ENCODE measurements around the gene CMSS1. TPM values are rescaled to one million over a fixed set of nuclear protein-coding genes. Genes with fewer than 3 reads are reported as not detected.

CMSS1 gene
- total RNA-seq, 2 experiments from 2014 or later = 95.8 to 106 TPM

DNA sequence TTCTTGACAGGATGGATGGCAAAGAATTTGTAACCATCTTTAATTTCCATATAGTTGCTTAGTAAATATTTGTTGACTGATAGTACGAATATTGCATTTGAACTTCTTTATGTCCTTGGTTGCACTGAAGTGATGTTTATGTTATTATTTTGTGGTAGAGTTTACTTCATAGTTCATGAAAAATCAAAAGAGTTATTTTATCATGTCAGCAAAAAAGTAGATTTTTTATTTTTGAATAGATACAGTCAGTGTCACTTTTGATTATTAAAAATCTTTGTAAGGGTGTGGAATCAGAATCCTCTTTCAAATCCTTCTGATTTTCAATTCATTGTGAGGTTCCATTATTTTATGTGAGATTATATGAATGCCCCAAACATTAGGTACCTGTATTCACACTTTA, 261.7 kb downstream of the CMSS1 start:
- no peaks in the 10 kb centered on the region for H3K9me3 Mint-ChIP-seq
- CTCF ChIA-PET = interaction anchor here (2.0 kb wide), 1 partner anchor 175 kb away, joined by 7 read pairs; no protein-coding TSS in a partner anchor
- H3K36me3 Mint-ChIP-seq (ENCODE audit: low read depth) = peaks cover 5% of the 10 kb centered on the region
- DNase-seq = no peak
- H3K4me3 Mint-ChIP-seq = no peak overlapping the region
- intact Hi-C loops (cut with micrococcal nuclease) = no loop called here
- no peak overlapping the region for H3K27ac Mint-ChIP-seq
- H3K4me1 Mint-ChIP-seq (ENCODE audit: low read depth) = peaks cover 14% of the 10 kb centered on the region
- no peaks in the 10 kb centered on the region for H3K27me3 Mint-ChIP-seq (ENCODE audit: low read depth)

DNA sequence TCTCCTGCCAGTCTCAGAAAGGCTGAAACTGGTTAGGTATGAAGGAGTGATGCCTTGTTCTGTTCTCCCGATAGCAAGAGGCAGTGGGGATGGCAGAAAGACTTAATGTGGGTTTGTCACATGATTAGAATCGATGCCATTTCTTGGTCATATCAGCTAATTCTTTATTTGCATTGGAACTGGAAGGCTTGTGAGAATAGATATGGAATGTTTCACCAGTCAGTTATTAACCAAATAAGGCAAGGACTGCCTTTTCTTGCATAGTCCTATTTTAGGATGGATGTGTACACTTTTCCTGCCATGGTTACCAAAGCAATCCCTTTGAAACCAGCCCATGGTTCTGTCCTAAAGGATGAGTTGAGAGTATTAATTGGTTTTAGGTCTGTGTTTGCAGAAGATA, 262.9 kb downstream of the CMSS1 start:
- CTCF ChIA-PET = interaction anchor here (0.6 kb wide), 1 partner anchor 9 kb away, joined by 3 read pairs; no protein-coding TSS in a partner anchor
- DNase-seq = no peak
- Mint-ChIP-seq H3K9me3 (no peaks in the 10 kb centered on the region), H3K27ac (no peak overlapping the region), H3K36me3 (ENCODE audit: low read depth) (peaks cover 5% of the 10 kb centered on the region), H3K4me1 (ENCODE audit: low read depth) (peaks cover 8% of the 10 kb centered on the region), H3K4me3 (no peak overlapping the region), H3K27me3 (ENCODE audit: low read depth) (no peaks in the 10 kb centered on the region)
- intact Hi-C loops (cut with micrococcal nuclease) = no loop called here

DNA sequence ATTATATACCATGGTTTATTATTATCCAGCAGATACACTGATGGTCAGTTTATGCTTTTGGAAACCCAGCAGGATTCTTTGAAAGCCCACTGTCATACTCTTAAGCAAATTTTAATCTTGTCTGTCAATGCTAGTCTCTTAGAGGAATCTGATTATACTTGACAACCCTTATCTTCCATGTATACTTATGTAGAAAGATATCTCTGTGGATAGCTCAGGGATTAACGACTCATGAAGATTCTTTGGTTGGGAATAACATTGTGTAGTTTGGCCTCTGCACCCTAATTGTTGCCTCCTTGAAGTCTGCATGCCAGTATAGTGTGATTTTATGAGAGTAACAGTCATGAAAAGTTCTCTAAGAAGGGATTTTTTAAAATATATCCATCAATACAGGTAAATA, 263.6 kb downstream of the CMSS1 start:
- Mint-ChIP-seq H3K27me3 (ENCODE audit: low read depth) (no peaks in the 10 kb centered on the region), H3K36me3 (ENCODE audit: low read depth) (peaks cover 5% of the 10 kb centered on the region), H3K4me3 (no peak overlapping the region), H3K4me1 (ENCODE audit: low read depth) (peaks cover 2% of the 10 kb centered on the region), H3K27ac (no peak overlapping the region), H3K9me3 (no peaks in the 10 kb centered on the region)
- CTCF ChIA-PET = no interaction called here
- DNase-seq = no peak
- intact Hi-C loops (cut with micrococcal nuclease) = no loop called here

DNA sequence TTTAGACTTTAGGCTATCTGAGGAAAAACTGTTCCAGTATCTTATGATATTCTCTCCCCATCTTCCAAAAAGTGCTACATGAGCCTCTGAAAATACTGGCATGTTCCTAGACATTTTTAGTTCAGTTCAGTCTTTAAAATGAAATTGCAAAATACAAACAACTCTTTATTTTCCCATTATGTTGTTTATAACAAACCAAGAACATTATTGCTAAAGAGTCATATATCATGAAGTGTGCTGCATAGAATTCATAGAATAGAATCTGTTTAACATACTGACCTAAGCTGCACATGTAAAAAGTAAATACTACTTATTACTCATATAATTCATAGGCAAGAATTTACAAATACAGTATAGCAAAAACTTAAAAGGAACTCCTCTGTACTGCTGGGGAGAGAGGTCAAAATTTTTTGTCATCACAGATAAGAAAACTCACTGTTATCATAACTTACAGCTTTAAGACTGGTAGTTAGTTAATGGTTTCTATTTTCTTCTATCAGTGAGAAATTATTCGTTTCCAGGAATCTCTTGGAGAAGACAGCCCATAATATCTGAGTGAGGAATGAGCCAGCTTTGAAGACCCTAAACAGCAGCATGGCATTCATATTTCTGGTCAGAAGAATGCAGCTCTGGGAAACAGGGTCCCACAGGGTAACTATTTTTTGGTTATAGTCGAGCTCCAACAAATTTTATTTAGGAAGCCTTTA, 264.5 kb downstream of the CMSS1 start:
- Mint-ChIP-seq H3K27me3 (ENCODE audit: low read depth) (no peaks in the 10 kb centered on the region), H3K4me1 (ENCODE audit: low read depth) (peaks cover 5% of the 10 kb centered on the region), H3K4me3 (no peak overlapping the region), H3K27ac (no peak overlapping the region), H3K36me3 (ENCODE audit: low read depth) (peaks cover 5% of the 10 kb centered on the region), H3K9me3 (no peaks in the 10 kb centered on the region)
- DNase-seq = no peak
- CTCF ChIA-PET = interaction anchor here (1.4 kb wide), 1 partner anchor 172 kb away, joined by 3 read pairs; no protein-coding TSS in a partner anchor
- intact Hi-C loops (cut with micrococcal nuclease) = no loop called here

DNA sequence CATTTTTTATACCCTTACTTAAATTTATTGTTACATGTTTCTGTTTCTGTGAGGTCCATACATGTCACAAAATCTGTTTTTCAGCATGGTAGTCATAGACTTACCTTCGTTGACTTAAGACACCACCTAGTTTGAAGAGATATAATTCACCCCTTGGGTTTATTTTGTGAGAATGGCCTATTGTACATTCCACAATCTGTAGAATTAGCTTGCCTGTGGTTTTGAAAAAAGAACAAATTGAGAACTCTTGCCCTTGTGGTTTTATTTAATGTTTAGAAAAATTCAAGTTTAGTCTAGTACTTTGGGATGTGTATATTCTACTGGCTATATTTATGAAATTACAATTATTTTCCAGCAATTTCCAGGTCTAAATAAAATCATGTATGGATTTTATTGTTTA, 265.1 kb downstream of the CMSS1 start:
- CTCF ChIA-PET = interaction anchor here (0.7 to 1.4 kb wide), 2 partner anchors 18 to 171 kb away, joined by 3 read pairs; no protein-coding TSS in a partner anchor
- no peak for DNase-seq
- intact Hi-C loops (cut with micrococcal nuclease) = no loop called here
- H3K9me3 Mint-ChIP-seq = no peaks in the 10 kb centered on the region
- no peaks in the 10 kb centered on the region for H3K27me3 Mint-ChIP-seq (ENCODE audit: low read depth)
- peaks cover 7% of the 10 kb centered on the region for H3K4me1 Mint-ChIP-seq (ENCODE audit: low read depth)
- no peak overlapping the region for H3K4me3 Mint-ChIP-seq
- no peak overlapping the region for H3K27ac Mint-ChIP-seq
- peaks cover 5% of the 10 kb centered on the region for H3K36me3 Mint-ChIP-seq (ENCODE audit: low read depth)

DNA sequence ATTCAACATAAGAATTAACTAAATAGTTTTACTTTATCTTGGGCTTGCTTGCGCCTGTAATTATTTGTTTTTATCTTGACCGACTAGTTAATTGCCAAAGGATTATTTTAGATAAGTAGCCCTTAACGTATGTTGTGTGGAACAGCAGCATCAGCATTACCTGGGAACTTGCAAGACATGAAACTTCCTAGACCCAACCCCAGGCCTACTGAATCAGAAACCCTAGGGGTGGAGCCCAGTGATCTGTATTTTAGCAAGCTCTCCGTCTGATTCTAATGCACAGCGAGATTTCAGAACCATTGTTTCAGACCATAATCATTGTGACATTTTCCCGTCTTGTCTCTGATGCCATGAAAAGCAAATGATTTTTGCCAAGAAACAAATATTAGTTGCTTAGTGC, 265.5 kb downstream of the CMSS1 start:
- no peak overlapping the region for H3K4me3 Mint-ChIP-seq
- peaks cover 7% of the 10 kb centered on the region for H3K4me1 Mint-ChIP-seq (ENCODE audit: low read depth)
- CTCF ChIA-PET = interaction anchor here (0.7 to 3.0 kb wide), 3 partner anchors 10 to 171 kb away, joined by 3 to 13 read pairs (median 3); no protein-coding TSS in a partner anchor
- H3K27me3 Mint-ChIP-seq (ENCODE audit: low read depth) = no peaks in the 10 kb centered on the region
- no peaks in the 10 kb centered on the region for H3K9me3 Mint-ChIP-seq
- intact Hi-C loops (cut with micrococcal nuclease) = no loop called here
- no peak overlapping the region for H3K27ac Mint-ChIP-seq
- peaks cover 5% of the 10 kb centered on the region for H3K36me3 Mint-ChIP-seq (ENCODE audit: low read depth)
- no peak for DNase-seq

DNA sequence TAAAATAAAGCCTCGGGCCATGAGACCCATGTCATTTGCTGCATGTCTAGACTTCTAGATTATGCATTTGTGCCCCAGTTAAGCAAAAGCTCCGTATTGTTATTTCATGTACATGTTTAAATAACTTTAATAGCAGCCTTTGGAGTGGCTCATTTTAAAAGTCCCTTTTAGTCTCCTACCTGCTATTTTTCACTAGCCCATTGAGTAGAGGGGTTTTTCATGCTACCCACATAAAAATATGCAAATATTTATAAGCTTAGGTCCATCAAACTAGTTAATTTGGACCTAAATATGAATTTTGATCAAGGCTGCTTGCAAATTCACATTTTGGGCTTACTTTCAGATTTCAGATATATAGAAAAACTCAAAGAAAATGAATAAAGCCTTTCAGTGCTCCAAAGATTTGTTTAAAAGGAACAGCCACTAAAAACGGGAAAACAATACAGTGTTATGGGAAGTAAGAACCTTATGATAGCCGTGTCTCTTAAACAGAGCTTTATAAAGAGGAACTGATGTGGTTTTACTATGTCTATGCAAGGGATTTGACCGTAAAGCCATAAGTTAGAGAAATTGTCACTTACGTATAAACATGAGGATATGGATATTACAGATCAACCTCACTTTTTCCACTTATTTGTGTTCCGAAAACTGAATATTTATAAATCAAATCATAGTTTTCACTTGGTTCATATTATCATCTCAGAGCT, 266.6 kb downstream of the CMSS1 start:
- H3K4me3 Mint-ChIP-seq = no peak overlapping the region
- H3K27ac Mint-ChIP-seq = no peak overlapping the region
- intact Hi-C loops (cut with micrococcal nuclease) = no loop called here
- H3K36me3 Mint-ChIP-seq (ENCODE audit: low read depth) = peaks cover 5% of the 10 kb centered on the region
- H3K4me1 Mint-ChIP-seq (ENCODE audit: low read depth) = peaks cover 7% of the 10 kb centered on the region
- no peak for DNase-seq
- CTCF ChIA-PET = interaction anchor here (0.6 to 3.0 kb wide), 2 partner anchors 11 to 1061 kb away, joined by 4 to 13 read pairs; no protein-coding TSS in a partner anchor
- no peaks in the 10 kb centered on the region for H3K27me3 Mint-ChIP-seq (ENCODE audit: low read depth)
- no peaks in the 10 kb centered on the region for H3K9me3 Mint-ChIP-seq

DNA sequence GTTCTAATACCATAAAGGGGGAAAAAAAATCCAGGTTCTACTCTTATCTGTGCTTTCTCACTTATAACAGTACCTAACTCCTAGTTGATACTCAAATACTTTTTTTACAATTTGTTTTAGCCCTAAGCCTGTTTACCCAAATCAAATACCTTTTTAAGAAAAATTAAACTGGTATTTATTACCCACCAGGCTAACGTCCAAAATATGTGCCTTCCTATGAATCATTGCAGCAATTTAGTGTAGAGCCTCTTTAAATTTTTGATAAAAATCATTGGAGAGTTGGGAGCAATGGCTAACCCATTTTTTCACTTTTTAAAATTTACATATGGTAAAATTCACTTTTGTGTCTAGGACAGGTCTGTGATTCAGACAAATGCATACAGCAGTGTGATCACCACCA, 268.7 kb downstream of the CMSS1 start:
- no peak for DNase-seq
- no peaks in the 10 kb centered on the region for H3K27me3 Mint-ChIP-seq (ENCODE audit: low read depth)
- H3K9me3 Mint-ChIP-seq = no peaks in the 10 kb centered on the region
- peaks cover 3% of the 10 kb centered on the region for H3K36me3 Mint-ChIP-seq (ENCODE audit: low read depth)
- H3K4me1 Mint-ChIP-seq (ENCODE audit: low read depth) = peaks cover 7% of the 10 kb centered on the region
- CTCF ChIA-PET = interaction anchor here (1.2 to 3.0 kb wide), 3 partner anchors 13 to 255 kb away, joined by 3 to 13 read pairs (median 5); no protein-coding TSS in a partner anchor
- H3K4me3 Mint-ChIP-seq = no peak overlapping the region
- H3K27ac Mint-ChIP-seq = no peak overlapping the region
- intact Hi-C loops (cut with micrococcal nuclease) = loop anchor here (5.0 kb wide), 1 partner anchor 1331 kb away; no protein-coding TSS in a partner anchor

DNA sequence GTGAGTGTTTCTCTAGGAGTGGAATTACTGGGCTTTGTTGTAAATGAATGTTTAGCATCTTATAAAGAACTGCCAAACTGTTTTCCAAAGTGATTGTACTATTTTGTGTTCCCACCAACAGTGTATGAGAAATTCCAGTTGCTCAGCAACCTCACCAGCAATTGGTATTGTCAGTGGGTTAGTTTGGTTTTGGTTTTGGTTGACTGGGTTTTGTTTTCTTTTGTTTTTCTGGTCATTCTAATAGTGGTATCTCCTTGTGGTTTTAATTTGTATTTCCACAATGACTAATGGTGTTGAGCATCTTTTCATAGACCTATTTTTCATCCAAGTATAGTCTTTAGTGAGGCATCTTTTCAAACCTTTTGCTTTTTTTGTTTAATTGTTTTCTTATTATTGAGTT, 269.5 kb downstream of the CMSS1 start:
- Mint-ChIP-seq H3K9me3 (no peaks in the 10 kb centered on the region), H3K27me3 (ENCODE audit: low read depth) (no peaks in the 10 kb centered on the region), H3K4me1 (ENCODE audit: low read depth) (peaks cover 7% of the 10 kb centered on the region), H3K27ac (no peak overlapping the region), H3K36me3 (ENCODE audit: low read depth) (peaks cover 3% of the 10 kb centered on the region), H3K4me3 (no peak overlapping the region)
- CTCF ChIA-PET = interaction anchor here (1.6 kb wide), 1 partner anchor 256 kb away, joined by 3 read pairs; no protein-coding TSS in a partner anchor
- intact Hi-C loops (cut with micrococcal nuclease) = loop anchor here (1.0 to 5.0 kb wide), 2 partner anchors 15 to 1330 kb away; no protein-coding TSS in a partner anchor
- DNase-seq = no peak

DNA sequence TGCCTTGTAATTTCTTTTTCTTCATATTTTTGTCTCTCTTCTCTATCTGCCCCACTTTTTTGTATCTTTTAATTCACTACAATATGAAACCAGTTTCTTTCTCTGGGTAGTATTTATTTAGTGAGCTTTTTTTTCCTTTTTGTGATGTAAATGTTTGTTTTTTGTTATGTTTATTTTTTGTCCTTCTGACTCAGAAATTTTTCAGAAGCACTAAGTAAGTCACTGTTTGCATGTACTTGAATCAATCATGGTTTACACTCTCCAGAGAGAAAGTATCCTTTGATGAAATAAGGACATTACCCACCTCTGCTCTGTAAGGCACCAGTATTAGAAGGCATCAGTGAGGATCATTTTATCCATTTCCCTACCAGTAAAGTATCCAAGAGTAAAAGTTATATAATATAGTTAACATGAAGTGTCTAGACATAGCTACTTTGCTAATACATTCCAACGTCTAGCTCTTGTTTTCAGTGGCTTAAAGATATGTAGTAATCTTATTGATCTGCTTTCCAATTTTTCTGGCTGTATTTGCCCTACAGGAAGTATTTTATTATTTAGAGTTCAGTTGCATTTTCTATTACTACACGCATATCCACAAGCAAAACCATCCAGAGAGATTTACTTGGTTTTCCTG, 271.2 kb downstream of the CMSS1 start:
- H3K9me3 Mint-ChIP-seq = no peaks in the 10 kb centered on the region
- H3K4me1 Mint-ChIP-seq (ENCODE audit: low read depth) = peaks cover 8% of the 10 kb centered on the region
- peaks cover 1% of the 10 kb centered on the region for H3K36me3 Mint-ChIP-seq (ENCODE audit: low read depth)
- H3K27ac Mint-ChIP-seq = no peak overlapping the region
- no peak overlapping the region for H3K4me3 Mint-ChIP-seq
- no peak for DNase-seq
- CTCF ChIA-PET = interaction anchor here (0.5 to 2.7 kb wide), 4 partner anchors 16 to 257 kb away, joined by 3 to 9 read pairs (median 4); no protein-coding TSS in a partner anchor
- intact Hi-C loops (cut with micrococcal nuclease) = loop anchor here (5.0 kb wide), 1 partner anchor 1328 kb away; no protein-coding TSS in a partner anchor
- H3K27me3 Mint-ChIP-seq (ENCODE audit: low read depth) = no peaks in the 10 kb centered on the region

DNA sequence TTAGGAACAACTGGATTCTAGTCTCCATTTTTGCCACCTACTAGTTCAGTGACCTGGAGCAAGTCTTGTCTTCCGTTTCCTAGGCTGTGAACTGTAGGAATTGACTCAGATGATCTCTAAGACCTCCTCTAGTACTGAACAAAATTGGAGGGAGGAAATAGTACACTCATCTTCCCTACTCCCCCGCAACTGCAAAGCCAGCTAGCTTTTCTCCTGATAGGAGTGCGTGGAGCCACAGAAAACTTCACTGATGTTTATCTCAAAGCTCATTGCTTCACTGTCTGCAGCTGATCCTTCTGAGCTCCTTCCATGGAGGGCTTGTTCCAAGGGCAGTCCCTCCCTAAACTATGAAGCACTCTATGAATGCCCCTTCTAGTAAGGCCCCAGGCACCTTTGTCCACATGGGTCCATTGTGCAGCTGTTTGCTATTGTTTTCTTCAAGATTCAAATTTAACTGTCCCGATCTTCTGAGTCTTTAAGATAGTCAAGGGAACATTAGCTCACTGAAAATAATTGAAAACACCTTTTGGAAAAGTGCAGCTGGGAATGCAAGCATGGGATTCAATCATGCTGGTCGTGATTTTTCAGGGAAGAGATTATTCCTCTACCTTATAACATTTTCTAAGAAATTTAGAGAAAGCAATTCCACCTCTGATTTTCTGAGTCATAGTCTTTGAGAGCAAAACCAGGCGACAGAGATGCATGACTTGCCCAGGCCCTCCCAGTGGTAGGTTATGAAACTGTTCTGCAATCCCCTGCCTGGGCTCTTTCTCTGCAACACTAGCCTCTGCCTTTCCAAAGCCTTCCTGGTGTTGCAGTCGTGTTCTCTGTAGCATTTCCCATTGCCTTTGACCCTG, 272.4 kb downstream of the CMSS1 start:
- peaks cover 5% of the 10 kb centered on the region for H3K36me3 Mint-ChIP-seq (ENCODE audit: low read depth)
- CTCF ChIA-PET = interaction anchor here (0.6 to 2.7 kb wide), 7 partner anchors 10 to 277 kb away, joined by 3 to 9 read pairs (median 3); no protein-coding TSS in a partner anchor
- H3K4me3 Mint-ChIP-seq = no peak overlapping the region
- H3K4me1 Mint-ChIP-seq (ENCODE audit: low read depth) = peaks cover 8% of the 10 kb centered on the region
- intact Hi-C loops (cut with micrococcal nuclease) = loop anchor here (5.0 kb wide), 1 partner anchor 1327 kb away; no protein-coding TSS in a partner anchor
- H3K27ac Mint-ChIP-seq = no peak overlapping the region
- DNase-seq = peak; percentile 19
- H3K27me3 Mint-ChIP-seq (ENCODE audit: low read depth) = no peaks in the 10 kb centered on the region
- H3K9me3 Mint-ChIP-seq = no peaks in the 10 kb centered on the region

Data from activated naive CD4-positive, alpha-beta T cell treated with anti-CD3 and anti-CD28 coated beads for 36 hours (primary cell).